CD4-positive, alpha-beta T cell treated with Interleukin-4 for 4 hours (primary cell): Measurements from ENCODE around the gene HDAC10.

Experiments
- DNase-seq: peaks from one replicate; pipeline ENCODE4 v3.0.0-alpha.2; 2020

HDAC10 gene

DNA sequence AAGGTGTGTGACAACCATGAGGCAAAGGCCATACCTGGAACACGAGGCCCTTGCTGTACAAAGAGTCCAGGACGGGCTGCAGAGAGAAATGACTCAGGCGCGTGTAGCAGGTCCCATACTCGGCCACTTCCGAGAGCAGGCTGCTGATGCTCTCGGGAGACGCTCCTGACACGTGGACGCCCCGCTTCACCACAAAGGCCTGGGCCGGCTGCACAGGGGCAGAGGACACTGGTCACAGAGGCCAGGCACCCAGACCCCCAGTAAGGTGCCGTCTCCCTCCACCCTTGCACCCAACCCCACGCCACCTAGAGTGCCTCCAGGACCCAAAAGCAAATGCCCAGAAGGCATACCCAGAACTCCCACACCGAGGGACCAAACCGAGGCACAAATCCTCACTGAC is 21.7 kb downstream of the HDAC10 start:
- no peak for DNase-seq

DNA sequence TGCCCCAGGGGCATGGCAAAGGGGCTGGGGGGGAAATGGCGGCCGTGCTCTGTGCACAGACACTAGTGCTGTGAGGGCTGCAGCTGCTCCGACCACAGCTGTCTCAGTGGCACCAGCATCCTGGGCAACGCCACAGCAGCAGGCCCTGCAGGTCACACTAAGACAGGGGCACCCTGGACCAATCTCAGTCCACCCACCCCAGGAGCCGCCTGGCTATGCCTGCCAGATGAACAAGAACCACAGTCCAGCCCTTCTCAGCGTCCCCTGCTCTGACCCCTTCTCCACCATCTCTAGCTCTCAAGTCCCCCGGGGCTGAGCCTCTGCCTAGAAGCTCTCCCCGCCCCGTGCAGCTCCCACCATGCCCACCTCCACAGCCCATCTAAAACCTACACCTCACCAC is 22.7 kb downstream of the HDAC10 start:
- no peak for DNase-seq

DNA sequence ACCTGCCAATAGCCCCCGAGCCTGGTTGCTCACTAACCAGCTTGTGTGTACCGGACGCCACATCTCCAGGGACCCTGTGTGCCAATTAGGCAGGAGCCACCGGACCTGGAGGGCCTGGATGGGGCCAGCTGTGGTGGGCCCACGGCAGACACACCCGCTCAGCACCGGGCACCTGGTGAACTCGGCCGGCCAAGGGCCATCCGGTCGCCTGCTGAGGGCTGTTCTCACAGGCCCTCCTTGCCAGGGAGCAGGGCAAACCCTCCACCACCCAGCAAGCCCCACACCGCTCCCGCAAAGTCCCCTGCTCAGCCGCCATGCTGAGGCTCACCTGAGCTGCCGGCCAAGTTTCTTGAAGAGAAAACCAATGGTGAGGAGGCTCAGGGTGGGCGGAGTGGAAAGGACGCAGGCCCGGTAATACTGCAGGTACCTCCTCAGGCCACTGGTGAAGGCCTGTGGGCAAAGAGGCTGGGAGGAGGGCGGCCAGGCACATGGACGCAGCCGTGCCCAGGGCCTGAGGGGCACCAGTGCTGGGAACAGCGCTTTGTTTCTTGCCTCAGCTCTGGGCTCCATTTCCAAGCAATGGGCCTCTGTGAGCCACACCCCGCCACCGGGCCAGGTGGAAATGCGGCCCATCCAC is 23.4 kb downstream of the HDAC10 start:
- DNase-seq, result no peak

DNA sequence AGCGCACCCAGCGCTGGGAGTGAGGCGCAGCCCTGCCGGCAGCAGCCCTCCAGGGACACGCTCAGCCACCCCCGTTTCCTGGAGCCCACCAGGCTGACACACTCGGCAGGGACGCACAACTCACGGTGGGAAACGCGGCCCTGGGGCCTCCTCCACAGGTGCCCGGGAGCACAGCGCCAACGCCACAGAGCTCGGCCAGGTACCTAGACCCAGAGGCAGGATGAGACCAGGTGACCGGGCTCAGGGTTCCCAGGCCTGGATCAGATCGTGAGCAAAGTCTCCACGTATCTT is 24.2 kb downstream of the HDAC10 start:
- no peak for DNase-seq

DNA sequence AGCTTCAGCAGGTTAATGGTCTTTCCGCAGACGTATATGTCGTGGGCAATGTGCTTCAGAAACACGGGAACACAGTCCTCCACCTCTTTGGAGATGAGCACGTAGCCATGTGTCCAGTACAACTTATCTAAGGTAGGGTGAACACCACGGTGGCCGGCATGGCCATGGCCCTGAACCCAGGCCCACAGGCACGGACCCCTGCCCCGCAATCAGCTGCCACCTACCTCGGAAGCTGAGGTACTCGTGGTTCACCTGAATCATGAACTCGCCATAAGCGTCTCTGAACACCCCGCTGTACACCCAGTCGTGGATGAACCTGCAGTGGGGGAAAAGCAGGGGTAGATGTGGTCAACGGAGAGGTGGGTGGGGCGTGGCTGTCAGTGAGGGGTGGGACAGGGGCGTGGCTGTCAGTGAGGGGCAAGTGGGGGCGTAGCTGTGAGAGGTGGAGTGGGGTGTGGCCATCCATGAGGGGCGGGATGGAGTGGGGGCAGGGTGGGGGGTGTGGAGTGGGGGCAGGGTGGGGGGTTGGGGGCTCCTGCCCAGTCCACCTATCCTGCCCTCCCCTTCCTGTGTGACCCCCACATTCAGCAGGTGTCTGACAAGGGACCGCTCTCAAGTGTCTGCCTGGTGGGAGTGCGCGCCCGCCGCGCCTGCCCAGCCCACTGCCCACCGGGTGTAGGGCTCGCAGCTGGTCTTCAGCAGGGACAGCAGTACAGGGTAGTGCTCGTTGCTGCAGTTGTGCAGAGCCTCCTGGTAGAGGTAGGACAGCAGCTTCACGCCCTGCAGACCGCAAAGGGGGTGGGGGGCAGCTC is 24.8 kb downstream of the HDAC10 start:
- no peak for DNase-seq

DNA sequence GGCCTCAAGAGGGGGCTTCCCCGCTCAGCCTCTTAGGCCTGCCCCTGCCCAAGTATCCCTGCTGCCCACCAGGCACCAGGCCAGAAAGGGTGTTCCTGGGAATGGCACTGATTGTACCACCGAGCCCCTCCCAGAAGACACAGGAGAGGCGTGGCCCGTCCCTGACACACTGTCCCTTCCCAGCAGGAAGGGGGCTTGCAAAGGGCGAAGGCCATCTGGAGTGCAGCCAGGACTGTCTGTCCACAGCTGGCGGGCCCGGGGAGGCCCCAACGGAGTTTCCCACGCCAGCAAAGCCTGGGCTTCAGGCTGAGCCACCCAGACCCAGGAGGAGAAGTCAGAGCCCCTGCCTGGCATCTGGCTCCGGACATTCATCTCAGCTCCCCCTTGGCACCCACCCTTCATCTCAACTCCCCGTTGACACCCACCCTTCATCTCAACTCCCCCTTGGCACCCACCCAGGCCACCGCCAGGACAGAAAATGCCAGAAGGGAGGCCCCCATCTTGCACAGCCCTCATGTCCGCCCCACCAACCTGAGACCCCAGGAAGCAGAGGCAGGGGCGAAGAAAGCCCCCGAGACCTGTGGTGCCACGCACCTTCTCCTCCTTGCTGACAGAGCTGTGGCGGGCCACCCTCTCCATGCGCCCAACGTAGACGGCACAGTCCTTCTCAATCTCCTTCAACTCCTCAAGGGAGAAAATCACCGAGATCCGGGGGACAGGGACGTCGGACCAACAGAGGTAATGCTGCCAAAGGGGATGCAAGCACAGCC is 25.7 kb downstream of the HDAC10 start:
- DNase-seq, result no peak

DNA sequence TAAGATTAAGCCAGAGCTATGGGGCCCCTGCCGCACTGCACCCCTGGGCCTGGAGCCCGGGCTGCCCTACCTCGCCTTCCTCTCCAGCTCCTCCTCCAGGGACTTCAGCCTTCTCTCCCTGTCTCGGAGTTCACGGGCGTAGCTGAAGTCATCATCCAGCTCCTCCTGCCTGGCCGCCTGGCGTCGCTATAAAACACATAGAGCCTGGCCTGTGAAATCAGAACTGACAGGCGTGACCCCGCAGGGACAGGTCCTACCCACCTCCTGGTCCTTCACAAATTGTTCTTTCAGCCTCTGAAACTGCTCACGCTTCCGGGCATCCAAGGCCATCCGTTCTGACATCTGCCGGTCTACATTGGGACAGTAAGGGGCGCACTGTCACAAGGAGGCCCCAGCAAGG is 27.0 kb downstream of the HDAC10 start:
- no peak for DNase-seq

DNA sequence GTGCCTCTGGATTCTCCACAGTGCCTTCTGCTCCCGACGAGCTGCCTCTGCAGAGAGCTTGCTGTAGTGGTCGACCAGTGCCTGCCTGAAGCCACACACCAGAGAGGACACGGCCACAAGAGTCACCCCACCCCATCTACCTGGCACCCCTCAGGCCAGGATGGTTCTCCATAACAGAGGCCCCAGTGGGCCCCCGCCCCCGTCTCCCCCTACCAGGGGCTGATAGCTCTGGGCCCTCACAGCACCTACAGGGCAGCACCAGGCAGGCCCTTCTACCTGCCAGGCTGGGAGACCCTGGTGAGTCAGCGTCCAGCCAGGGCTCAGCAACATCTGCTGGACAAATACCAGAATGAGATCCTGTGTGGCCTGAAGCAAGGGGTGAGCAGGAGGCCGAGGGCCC is 28.6 kb downstream of the HDAC10 start:
- no peak for DNase-seq

DNA sequence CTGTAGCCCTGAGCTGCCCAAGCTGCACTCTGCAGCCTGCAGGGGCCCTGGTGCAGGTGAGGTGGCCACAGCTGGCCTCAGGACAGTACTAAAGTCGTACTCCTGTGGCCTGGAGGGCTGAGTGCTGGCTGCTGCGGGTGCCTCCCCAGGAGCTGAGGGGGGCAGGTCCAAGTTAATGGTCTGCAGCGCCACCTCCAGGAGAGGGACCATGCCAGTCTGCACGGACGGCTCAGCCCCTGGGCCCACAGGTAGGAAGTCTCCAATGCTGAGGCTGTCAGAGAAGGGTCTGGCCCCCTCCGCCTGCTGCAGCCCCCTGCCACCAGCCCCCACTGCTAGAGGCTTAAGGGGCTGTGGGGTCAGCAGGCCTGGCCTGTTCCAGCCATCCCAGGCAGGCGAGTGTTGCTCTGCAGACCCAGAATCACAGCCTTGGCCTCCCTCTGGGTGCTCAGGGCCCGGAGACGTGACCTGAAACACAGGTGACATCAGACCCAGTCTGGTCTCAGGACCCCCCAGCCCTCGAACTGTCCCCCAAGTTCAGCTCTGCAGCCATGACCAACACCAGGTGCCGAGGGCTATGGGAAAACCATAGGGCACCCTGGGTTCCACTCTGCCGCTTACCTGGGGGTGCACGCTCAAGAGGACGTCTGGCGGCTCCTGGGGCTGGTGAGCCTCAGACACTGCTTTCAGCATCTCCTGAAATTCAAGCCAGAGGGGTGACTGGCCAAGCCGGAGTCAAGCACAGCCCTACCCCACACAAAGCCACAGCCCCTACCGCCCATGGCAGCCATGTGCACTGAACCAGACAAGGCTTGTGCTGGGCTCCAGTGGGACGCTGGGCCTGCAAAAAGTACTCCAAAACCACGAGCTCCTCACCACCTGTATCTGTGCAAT is 29.4 kb downstream of the HDAC10 start:
- no peak for DNase-seq

DNA sequence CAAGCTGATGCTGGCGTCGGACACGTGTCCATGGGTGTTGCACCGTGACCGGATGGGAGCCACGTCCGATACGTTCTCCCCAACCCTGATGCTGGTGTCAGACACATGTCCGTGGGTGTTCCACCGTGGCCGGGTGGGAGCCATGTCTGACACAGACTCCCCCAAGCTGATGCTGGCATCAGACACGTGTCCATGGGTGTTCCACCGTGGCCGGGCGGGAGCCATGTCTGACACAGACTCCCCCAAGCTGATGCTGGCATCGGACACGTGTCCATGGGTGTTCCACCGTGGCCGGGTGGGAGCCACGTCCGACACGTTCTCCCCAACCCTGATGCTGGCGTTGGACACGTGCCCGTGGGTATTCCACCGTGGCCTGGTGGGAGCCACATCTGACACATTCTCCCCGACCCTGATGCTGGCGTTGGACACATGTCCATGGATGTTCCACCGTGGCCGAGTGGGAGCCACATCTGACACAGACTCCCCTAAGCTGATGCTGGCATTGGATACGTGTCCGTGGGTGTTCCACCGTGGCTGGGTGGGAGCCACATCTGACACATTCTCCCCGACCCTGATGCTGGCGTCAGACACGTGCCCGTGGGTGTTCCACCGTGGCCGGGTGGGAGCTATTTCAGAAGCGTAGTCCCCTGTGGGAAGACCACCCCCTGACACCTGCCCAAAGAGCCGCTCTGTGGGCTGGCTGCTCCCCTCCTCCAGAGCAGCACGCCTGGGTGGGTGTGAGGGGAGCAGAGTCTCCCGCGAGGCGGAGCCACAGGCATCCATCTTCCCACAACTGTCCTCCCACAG is 30.3 kb downstream of the HDAC10 start:
- DNase-seq, result no peak

DNA sequence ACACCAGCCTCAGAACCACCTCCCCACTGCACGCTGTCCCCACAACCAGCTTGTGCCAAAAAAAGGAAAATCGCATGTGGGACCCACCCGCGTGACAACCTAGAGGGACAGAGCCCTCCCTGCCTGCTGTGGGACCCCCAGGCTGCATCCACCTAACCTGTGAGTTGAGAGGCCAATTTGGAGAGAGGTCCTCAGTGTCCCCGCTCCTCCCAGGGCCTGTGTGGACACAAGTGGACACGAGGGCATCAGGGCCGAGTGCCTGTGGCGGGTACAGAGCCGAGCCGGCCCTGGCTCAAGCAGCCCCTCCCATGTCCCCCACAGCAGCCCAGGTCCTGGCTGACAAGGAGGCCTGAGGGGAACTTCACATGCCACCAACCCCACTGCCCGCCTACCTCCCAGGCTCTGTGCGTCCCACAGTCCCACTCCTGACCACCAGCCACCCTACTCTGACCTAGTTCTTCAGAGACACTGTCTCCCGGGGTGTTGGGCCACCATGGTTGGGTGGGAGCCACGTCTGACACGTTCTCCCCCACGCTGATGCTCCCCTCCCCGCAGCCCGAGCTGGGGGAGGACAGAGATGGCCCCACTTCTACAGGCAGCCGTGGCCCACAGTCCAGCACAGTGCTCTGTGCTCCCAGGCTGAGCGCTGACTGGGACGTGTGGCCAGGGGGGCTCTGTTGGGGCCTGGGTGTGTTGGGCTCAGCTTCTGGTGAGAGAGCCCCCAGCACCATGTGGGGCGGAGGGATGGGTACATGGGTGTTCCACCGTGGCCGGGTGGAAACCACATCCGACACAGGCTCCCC is 31.1 kb downstream of the HDAC10 start:
- no peak for DNase-seq

DNA sequence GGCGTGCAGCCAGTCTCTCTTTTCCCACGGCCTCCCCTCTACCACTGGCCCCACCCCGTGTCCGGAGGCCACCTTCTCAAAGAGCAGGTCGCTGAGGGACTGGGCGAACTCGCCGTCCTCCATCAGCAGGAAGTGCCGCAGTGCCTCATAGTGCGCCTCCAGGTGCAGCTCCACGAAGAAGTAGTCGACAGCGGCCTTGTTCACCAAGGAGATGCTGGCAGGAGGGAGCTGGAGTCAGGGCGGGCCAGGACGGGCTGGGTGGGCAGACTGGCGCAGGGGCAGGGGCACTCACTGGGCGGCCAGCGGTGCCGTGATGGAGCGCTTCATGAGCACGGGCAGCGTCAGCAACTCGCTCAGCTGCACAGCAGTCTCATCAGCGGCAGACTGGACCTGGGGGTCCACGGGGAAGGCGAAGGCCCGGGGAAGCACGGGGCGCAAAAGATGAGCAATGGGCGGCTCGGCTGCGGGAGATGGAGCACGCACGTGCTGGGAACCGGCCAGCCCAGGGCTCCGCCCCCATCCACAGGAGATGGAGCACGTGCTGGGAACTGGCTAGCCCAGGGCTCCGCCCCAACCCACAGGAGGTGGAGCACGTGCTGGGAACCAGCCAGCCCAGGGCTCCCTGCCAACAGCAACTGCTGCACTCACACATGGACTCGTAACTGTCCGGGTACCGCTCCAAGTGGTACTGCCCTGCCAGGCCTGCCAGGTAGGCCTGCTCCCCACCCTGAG is 31.9 kb downstream of the HDAC10 start:
- DNase-seq, result no peak

DNA sequence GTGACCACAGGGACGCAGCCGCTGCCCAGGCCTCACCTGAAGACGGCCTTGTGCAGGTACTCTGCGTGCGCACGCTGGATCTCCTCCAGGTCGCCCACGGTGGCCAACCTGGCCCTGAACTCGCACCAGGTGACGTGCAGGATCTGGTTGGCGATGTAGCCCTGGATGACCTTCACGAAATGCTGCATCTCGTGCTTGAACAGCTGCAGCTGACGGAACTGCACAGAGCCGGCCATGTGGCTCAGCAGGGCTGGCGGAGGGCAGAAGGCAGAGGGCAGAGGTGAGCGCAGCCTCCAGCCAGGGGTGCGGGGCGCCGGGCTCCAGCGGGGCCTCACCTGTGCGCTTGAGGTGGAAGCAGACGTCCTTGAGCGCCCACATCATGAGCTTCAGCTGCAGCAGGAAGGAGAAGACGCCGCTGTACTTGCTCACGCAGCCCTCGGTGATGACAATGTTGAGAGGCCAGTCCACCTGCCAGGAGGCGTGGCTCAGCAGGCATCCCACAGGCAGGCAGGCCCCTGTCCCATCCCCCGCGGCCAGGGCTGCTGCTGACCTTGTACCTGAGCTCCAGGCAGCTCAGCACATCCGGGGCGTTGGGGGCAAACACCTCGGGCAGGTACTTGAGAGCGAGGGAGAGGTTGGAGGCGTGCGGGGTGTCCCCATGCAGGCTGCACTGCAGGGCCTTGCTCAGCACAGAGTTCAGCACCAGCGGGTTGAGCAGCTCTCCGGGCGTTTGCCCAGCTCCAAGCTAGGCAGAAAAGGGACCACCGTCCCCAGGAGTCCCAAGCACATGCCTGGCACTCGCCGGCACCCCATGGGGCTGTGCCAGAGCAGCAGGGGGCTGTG is 32.7 kb downstream of the HDAC10 start:
- DNase-seq, result no peak

DNA sequence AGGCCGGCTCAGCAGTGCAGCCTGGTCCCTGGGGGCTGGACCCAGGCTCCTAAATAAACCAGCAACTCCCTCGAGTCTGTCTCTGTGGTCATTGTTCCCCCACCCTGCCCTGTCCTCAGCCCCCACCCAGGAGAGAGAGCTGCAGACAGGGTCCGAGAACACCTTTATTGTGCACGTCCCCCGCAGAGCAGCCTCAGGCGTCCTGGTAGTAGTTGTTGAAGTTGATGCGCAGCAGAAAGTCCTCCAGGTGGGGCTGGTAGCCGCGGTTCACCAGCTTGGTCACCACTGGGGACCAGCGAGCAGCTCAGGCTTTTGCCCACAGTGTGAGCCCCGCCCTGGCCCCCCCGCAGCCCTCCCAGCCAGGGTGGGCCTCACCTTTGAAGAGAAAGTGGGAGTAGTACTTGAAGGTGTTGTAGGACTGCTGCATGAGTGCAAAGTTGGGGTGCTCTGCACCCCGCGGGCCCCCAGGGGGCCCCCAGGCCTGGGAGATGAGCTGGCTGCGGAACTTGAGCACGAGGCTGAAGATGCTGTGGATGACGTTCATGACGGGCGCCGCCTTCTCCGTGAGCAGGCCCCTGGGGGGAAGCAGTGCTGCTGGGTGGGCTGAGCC is 33.4 kb downstream of the HDAC10 start:
- no peak for DNase-seq

DNA sequence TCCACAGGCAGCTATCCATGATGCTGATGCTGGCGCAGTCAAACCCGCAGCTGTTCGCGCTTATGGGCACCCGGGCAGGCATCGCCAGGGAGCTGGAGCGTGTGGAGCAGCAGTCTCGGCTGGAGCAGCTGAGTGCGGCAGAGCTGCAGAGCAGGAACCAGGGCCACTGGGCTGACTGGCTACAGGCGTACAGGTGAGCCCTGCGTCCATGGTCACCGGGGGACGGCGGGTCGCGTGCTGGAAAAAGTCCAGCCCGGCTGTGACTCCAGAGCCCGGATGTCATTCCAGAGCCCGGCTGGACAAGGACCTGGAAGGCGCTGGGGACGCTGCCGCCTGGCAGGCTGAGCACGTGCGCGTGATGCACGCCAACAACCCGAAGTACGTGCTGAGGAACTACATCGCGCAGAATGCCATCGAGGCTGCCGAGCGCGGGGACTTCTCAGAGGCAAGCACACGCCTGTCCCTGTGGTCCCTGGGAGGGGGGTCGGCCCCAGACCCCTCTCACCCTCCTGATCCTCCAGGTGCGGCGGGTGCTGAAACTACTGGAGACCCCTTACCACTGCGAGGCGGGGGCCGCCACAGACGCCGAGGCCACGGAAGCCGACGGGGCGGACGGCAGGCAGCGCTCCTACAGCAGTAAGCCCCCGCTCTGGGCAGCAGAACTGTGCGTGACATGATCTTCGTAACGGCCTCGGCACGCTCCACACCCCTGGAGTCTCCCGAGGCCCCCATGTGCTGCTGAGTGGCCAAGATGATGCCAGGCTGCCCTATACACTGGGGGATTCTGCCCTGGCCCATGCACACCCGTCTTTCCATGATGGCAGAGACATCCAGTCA is 34.2 kb downstream of the HDAC10 start:
- DNase-seq, result no peak

DNA sequence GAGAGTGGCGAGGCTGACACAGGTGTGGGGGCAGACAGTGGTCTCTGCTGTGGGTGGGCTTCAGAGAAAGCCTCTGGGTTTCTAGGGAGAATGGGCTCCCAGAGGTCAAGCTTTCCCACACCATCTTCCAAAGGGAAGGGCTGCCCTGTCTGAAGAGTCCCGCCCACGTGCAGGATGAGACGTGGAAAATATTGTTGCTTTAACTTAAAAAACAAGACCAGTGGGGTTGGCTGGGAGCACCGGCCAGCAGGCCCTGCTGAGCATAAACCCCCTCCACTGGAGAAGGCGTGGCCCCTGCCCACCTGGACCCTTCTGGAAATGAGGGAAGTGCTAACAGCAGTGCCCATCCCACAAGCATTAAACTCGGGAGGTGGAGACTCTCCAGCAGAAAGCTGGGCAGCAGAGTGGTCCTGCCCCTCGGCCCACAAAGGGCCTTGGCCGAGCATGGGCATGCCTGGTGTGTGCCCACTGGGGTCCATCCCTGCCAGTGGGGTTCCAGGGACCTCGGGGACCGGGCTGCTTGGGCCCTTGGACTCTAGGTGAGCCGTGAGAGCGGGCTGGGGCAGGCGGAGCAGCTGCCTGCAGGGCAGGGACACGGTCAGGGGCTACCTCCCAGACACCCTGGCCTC is 34.9 kb downstream of the HDAC10 start:
- no peak for DNase-seq

DNA sequence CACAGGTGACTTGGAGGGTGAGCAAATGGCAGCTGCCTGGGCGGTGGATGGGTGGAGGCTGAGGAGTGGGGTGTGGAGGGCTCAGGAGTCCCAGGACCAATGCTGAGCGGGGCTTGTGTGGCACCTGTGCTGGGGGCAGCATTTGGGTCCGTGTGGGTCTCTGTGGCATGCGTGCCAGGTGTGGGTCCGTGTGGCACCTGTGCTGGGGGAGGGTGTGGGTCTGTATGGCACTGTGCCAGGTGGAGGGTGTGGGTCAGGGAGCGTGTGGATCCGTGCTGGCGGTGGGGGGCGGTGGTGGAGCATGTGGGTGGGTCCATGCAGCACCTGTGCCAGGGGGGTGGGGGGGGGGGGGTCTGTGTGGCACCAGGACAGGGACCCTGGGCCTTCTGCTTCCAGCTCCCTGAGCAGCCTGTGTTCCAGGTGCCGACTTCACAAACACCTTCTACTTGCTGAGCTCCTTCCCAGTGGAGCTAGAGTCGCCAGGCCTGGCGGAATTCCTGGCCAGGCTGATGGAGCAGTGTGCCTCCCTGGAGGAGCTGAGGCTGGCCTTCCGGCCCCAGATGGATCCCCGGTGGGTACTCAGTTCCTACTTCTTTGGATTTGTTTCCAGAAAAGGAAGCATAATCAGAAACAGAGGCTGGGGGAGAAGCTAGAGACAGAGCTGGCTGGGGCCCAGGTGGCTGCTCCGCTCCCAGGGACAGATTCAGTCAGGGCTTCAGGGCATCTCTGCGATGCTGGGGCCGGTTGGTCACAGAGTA is 35.6 kb downstream of the HDAC10 start:
- no peak for DNase-seq
